HUES64 (cell line): ENCODE results near the gene KIF7.

Experiments used
- H3K27ac ChIP-seq: 2 replicates; pipeline ENCODE4 v1.7.0; 2013; ENCODE audit warnings: low read depth, low read length, inconsistent platforms
- H3K27me3 ChIP-seq: 2 replicates; pipeline ENCODE4 v1.6.1; 2013; ENCODE audit warnings: mild to moderate bottlenecking, low read length; ENCODE audit not compliant: insufficient read depth
- H3K36me3 ChIP-seq: 2 replicates; pipeline ENCODE4 v1.6.1; 2013; ENCODE audit warnings: mild to moderate bottlenecking, low read length; ENCODE audit not compliant: insufficient read depth
- H3K4me1 ChIP-seq: 2 replicates; pipeline ENCODE4 v1.6.1; 2013; ENCODE audit warnings: mild to moderate bottlenecking, low read length, moderate library complexity; ENCODE audit not compliant: insufficient read depth
- H3K4me3 ChIP-seq: 2 replicates; pipeline ENCODE4 v1.5.1; 2013; ENCODE audit warnings: mild to moderate bottlenecking, low read length, moderate library complexity
- H3K9ac ChIP-seq: 2 replicates; pipeline ENCODE4 v1.6.1; 2013; ENCODE audit warnings: mild to moderate bottlenecking, low read depth, low read length
- H3K9me3 ChIP-seq: 2 replicates; pipeline ENCODE4 v1.6.1; 2013; ENCODE audit warnings: low read depth, low read length; ENCODE audit not compliant: insufficient read depth
- WGBS: fragments of 150-250, 120-280 bp; methylation state at CpG from one replicate; pipeline ENCODE4 v1.1.7; 2013; ENCODE audit warnings: missing lambda C conversion rate; 5-methylcytosine and 5-hydroxymethylcytosine counted together

KIF7 gene

GRCh38 chr15:89656116-89656815 is 999 bp upstream of the KIF7 start:
- WGBS, result 87% methylated on average over 7 of the region's 7 CpGs
- Histone ChIP-seq H3K27ac (no peak overlapping the region), H3K4me1 (no peaks in the 10 kb centered on the region), H3K4me3 (no peak overlapping the region), H3K9ac (no peak overlapping the region), H3K27me3 (peaks cover 10% of the 10 kb centered on the region; the same call in 1 of the 2 replicates), H3K36me3 (peaks cover 5% of the 10 kb centered on the region; the same call in 1 of the 2 replicates), H3K9me3 (no peaks in the 10 kb centered on the region)

- 37% methylated on average over 14 of the region's 14 CpGs for WGBS
- peaks cover 12% of the 10 kb centered on the region; the same call in 1 of the 2 replicates for H3K36me3 ChIP-seq
- no peak overlapping the region for H3K27ac ChIP-seq
- no peaks in the 10 kb centered on the region for H3K9me3 ChIP-seq
- peak overlapping the region; percentile 90 for H3K4me3 ChIP-seq
- no peaks in the 10 kb centered on the region for H3K4me1 ChIP-seq
- peak overlapping the region; percentile 81 for H3K9ac ChIP-seq
- H3K27me3 ChIP-seq, result peaks cover 3% of the 10 kb centered on the region; the same call in 1 of the 2 replicates
Measured at GRCh38 chr15:89654301-89654761, 936 bp downstream of the KIF7 start.

GRCh38 chr15:89653578-89653977 is 1.7 kb downstream of the KIF7 start:
- no peak overlapping the region for H3K4me3 ChIP-seq
- WGBS, result 97% methylated on average over 2 of the region's 2 CpGs

GRCh38 chr15:89652666-89653065 is 2.6 kb downstream of the KIF7 start:
- Histone ChIP-seq H3K9ac (no peak overlapping the region), H3K27me3 (no peaks in the 10 kb centered on the region), H3K4me1 (no peaks in the 10 kb centered on the region), H3K27ac (no peak overlapping the region), H3K9me3 (no peaks in the 10 kb centered on the region), H3K36me3 (peaks cover 12% of the 10 kb centered on the region; the same call in 1 of the 2 replicates), H3K4me3 (no peak overlapping the region)
- WGBS, result 86% methylated on average over 16 of the region's 16 CpGs

More at GRCh38 chr15:89653578-89653977, 1.7 kb downstream of the KIF7 start:
- Histone ChIP-seq H3K27ac (no peak overlapping the region), H3K9ac (no peak overlapping the region), H3K9me3 (no peaks in the 10 kb centered on the region), H3K27me3 (no peaks in the 10 kb centered on the region), H3K4me1 (no peaks in the 10 kb centered on the region), H3K36me3 (peaks cover 12% of the 10 kb centered on the region; the same call in 1 of the 2 replicates)

GRCh38 chr15:89652131-89652530 is 3.1 kb downstream of the KIF7 start:
- Histone ChIP-seq H3K27me3 (no peaks in the 10 kb centered on the region), H3K9me3 (no peaks in the 10 kb centered on the region), H3K36me3 (peaks cover 12% of the 10 kb centered on the region; the same call in 1 of the 2 replicates), H3K9ac (no peak overlapping the region), H3K4me3 (no peak overlapping the region), H3K27ac (no peak overlapping the region), H3K4me1 (no peaks in the 10 kb centered on the region)
- WGBS, result 78% methylated on average over 7 of the region's 7 CpGs

GRCh38 chr15:89649716-89650115 is 5.6 kb downstream of the KIF7 start:
- Histone ChIP-seq H3K4me3 (no peak overlapping the region), H3K27ac (no peak overlapping the region), H3K9ac (no peak overlapping the region), H3K36me3 (peaks cover 25% of the 10 kb centered on the region), H3K9me3 (no peaks in the 10 kb centered on the region), H3K4me1 (no peaks in the 10 kb centered on the region), H3K27me3 (no peaks in the 10 kb centered on the region)
- 94% methylated on average over 15 of the region's 15 CpGs for WGBS

GRCh38 chr15:89649013-89649625 is 6.1 kb downstream of the KIF7 start:
- H3K4me3 ChIP-seq, result no peak overlapping the region
- no peaks in the 10 kb centered on the region for H3K27me3 ChIP-seq
- no peak overlapping the region for H3K9ac ChIP-seq
- H3K27ac ChIP-seq, result no peak overlapping the region
- H3K36me3 ChIP-seq, result peaks cover 29% of the 10 kb centered on the region
- no peaks in the 10 kb centered on the region for H3K4me1 ChIP-seq
- 97% methylated on average over 37 of the region's 37 CpGs for WGBS
- no peaks in the 10 kb centered on the region for H3K9me3 ChIP-seq

- 96% methylated on average over 102 of the region's 102 CpGs for WGBS
- Histone ChIP-seq H3K9ac (no peak overlapping the region), H3K9me3 (no peaks in the 10 kb centered on the region), H3K27ac (no peak overlapping the region), H3K27me3 (no peaks in the 10 kb centered on the region), H3K4me1 (no peaks in the 10 kb centered on the region), H3K4me3 (no peak overlapping the region), H3K36me3 (peaks cover 35% of the 10 kb centered on the region)
Measured at GRCh38 chr15:89648106-89649012, 6.9 kb downstream of the KIF7 start.

- Histone ChIP-seq H3K4me1 (no peaks in the 10 kb centered on the region), H3K27me3 (no peaks in the 10 kb centered on the region), H3K9ac (no peak overlapping the region; the same call in 1 of the 2 replicates), H3K36me3 (peaks cover 41% of the 10 kb centered on the region), H3K27ac (no peak overlapping the region; the same call in 1 of the 2 replicates), H3K4me3 (peak overlapping the region; percentile 32; the same call in 1 of the 2 replicates), H3K9me3 (no peaks in the 10 kb centered on the region)
- 55% methylated on average over 25 of the region's 25 CpGs for WGBS
Measured at GRCh38 chr15:89647191-89647851, 7.9 kb downstream of the KIF7 start.

GRCh38 chr15:89646416-89647141 is 8.7 kb downstream of the KIF7 start:
- H3K4me3 ChIP-seq, result no peak overlapping the region
- H3K9ac ChIP-seq, result no peak overlapping the region
- no peaks in the 10 kb centered on the region for H3K27me3 ChIP-seq
- H3K4me1 ChIP-seq, result no peaks in the 10 kb centered on the region
- H3K9me3 ChIP-seq, result no peaks in the 10 kb centered on the region
- 92% methylated on average over 22 of the region's 22 CpGs for WGBS
- peaks cover 46% of the 10 kb centered on the region for H3K36me3 ChIP-seq
- H3K27ac ChIP-seq, result no peak overlapping the region
